GM08714 (cell line): ENCODE data around the gene LPCAT2.

Experiments used
- H3K4me3 ChIP-seq: fragments of 200-500 bp; sonication (Bioruptor generic); 2 replicates; pipeline ENCODE4 v1.5.1; 2014; ENCODE audit warnings: mild to moderate bottlenecking, low read length, inconsistent platforms
- ZNF274 ChIP-seq: IDR thresholded peaks from 2 replicates; pipeline ENCODE4 v1.6.1; 2012; ENCODE audit warnings: mild to moderate bottlenecking, low read depth, low read length

The LPCAT2 gene

GRCh38 chr16:55567382-55567781 is 58.5 kb downstream of the LPCAT2 start:
- TF ChIP-seq ZNF274: no peak
- no peak overlapping the region for H3K4me3 ChIP-seq

DNA sequence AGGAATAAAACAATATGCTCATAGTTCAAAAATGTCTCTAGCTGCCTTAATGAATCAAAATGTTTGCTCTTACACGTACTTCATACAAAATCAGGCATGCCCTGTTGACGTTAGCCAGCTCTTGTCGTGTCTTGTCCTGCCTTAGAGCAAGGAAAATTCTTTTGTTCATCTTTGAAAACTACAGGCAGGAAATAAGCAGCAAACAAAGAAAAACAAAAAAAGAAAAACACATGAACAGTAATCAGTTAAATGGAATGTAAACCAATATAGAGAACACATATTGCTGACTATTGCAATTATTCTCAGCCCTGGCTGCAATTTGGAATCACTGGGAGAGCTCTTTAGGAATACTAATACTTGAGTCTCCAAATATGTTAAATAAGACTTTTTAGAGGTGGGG is 59.3 kb downstream of the LPCAT2 start:
- no peak for TF ChIP-seq ZNF274
- no peak overlapping the region for H3K4me3 ChIP-seq

- no peak for TF ChIP-seq ZNF274
- no peak overlapping the region for H3K4me3 ChIP-seq
These were observed 60.2 kb downstream of the LPCAT2 start for GRCh38 chr16:55569025-55569424.

DNA sequence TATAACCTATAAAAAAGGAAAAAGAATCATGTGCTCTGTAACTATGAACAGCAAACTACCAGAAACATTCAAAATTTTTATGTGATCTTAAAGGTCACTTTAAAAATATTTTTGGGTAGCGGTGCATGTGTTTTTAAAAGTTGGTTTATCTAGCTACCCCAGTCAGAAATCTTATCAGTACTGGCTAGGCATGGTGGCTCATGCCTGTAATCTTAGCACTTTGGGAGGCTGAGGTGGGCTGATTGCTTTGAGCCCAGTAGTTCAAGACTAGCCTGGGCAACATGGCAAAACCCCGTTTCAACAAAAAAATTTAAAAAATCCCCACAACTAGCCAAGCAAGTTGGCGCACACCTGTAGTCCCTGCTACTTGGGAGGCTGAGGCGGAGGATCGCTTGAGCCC is 61.3 kb downstream of the LPCAT2 start:
- H3K4me3 ChIP-seq: no peak overlapping the region
- TF ChIP-seq ZNF274: no peak

GRCh38 chr16:55571191-55571897 is 62.5 kb downstream of the LPCAT2 start:
- H3K4me3 ChIP-seq: no peak overlapping the region
- no peak for TF ChIP-seq ZNF274

- no peak overlapping the region for H3K4me3 ChIP-seq
- TF ChIP-seq ZNF274: no peak
These were observed 63.6 kb downstream of the LPCAT2 start for GRCh38 chr16:55572439-55572838.

DNA sequence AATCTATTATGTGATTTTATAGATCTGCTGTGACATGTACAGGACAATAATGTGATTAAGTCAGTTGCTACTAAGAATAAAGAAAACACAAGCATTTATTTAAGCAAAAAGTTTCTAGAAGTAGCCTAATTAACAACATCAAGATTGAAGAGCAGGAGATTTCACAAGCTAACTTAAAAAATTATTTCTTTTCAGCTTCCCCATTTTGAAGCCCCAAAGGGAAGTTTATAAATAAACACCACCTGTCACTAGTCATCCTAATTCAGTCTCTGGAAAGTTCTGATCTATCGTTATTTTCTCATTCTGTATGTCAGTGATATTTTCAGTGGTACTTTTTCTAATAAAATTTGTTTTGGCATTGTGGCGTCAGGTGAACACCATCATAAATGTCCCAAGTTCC is 65.9 kb downstream of the LPCAT2 start:
- H3K4me3 ChIP-seq: no peak overlapping the region
- no peak for TF ChIP-seq ZNF274

- no peak overlapping the region for H3K4me3 ChIP-seq
- no peak for TF ChIP-seq ZNF274
These were observed 66.6 kb downstream of the LPCAT2 start for GRCh38 chr16:55575496-55575895.

DNA sequence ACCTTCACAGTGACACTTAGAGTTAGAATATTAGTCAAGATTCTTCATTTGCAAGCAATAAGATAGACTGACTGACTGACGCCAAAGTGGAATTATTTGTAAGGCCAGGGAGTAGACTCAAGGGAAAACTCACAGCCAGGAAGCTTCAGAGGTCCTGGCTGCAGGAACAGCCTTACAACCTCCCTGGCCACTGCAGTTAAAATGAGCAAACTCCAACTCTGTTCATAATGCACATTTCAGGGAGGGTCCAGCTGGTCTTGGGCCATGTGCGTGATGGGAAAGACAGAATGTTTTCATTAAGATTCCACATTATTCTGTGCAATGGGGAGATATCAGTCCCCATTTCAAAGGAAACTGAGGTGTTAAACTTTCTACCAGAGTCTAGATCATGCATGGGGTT is 67.5 kb downstream of the LPCAT2 start:
- no peak for TF ChIP-seq ZNF274
- no peak overlapping the region for H3K4me3 ChIP-seq

DNA sequence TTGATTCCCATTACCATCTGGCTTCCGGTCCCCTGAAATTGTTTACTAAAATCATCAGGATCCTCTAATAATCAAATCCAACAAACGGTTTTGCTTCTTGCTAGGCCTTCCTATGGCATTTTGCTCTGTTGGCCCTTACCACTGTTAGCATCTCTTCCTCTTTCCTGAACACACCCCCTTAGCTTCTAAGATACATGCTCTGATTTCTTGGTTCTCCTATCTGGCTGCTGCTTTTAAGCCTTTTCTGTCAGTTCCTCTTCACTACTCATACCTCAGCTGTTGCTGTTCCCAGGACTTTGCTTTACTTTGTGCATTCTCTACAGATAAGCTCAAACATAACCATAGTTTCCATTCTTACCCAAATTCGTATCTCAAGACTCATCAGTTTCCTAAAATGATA is 69.0 kb downstream of the LPCAT2 start:
- no peak overlapping the region for H3K4me3 ChIP-seq
- TF ChIP-seq ZNF274: no peak

DNA sequence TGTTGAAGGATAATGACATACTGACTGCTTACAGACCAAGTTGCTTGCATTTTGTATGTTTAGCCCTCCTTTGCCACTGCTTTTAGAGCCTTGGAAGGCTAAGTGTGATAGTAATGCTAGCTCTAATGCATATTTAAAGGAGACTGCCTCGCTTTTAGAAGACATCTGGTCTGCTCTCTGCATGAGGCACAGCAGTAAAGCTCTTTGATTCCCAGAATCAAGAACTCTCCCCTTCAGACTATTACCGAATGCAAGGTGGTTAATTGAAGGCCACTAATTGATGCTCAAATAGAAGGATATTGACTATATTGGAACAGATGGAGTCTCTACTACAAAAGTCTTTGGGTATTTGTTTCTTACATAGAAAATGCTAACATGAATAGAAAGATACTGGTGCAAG is 76.8 kb downstream of the LPCAT2 start:
- no peak for TF ChIP-seq ZNF274
- H3K4me3 ChIP-seq: no peak overlapping the region

- H3K4me3 ChIP-seq: no peak overlapping the region
- no peak for TF ChIP-seq ZNF274
These were observed 79.9 kb downstream of the LPCAT2 start for GRCh38 chr16:55588799-55589198.

GRCh38 chr16:55592306-55592705 is 83.4 kb downstream of the LPCAT2 start:
- H3K4me3 ChIP-seq: no peak overlapping the region
- no peak for TF ChIP-seq ZNF274

- no peak overlapping the region for H3K4me3 ChIP-seq
These were observed 89.1 kb downstream of the LPCAT2 start for GRCh38 chr16:55597928-55598327.

GRCh38 chr16:55605754-55606336 is 97.0 kb downstream of the LPCAT2 start:
- TF ChIP-seq ZNF274: no peak

More at GRCh38 chr16:55597928-55598327, 89.1 kb downstream of the LPCAT2 start:
- no peak for TF ChIP-seq ZNF274

More at GRCh38 chr16:55605754-55606336, 97.0 kb downstream of the LPCAT2 start:
- no peak overlapping the region for H3K4me3 ChIP-seq
